GM19099 (cell line): ENCODE measurements around the gene MTLN.

Experiments
- POLR2A ChIP-seq: IDR thresholded peaks from 3 replicates; pipeline ENCODE4 v1.6.1; 2011; ENCODE audit warnings: low read depth; ENCODE audit not compliant: insufficient read length; ENCODE audit errors: extremely low read depth

The MTLN gene

GRCh38 chr2:110172506-110172905 lies 39.8 kb downstream of the MTLN start:
- no peak for TF ChIP-seq POLR2A

- TF ChIP-seq POLR2A = no peak
Observed at GRCh38 chr2:110170102-110170501, 42.2 kb downstream of the MTLN start.

GRCh38 chr2:110167326-110168000 lies 44.9 kb downstream of the MTLN start:
- TF ChIP-seq POLR2A = no peak

- TF ChIP-seq POLR2A = no peak
Observed at GRCh38 chr2:110166266-110166665, 46.1 kb downstream of the MTLN start.
